HG02852 (cell line): ENCODE data around the gene ZBTB2.
"Not testable (repeated sequence)": the region's sequence is repeated elsewhere in the genome, so short reads cannot be mapped to it uniquely, and the experiment has no call there.

Experiments used
- ATAC-seq: cut with Tn5 transposase; IDR thresholded peaks from one replicate; pipeline ENCODE4 v1.9.1; 2021; ENCODE audit warnings: mild to moderate bottlenecking, moderate library complexity; ENCODE audit not compliant: unreplicated experiment

The ZBTB2 gene

GRCh38 chr6:151338651-151339200 is 52.6 kb downstream of the ZBTB2 start:
- no peak for ATAC-seq

- no peak for ATAC-seq
Measured at GRCh38 chr6:151335930-151336329, 55.4 kb downstream of the ZBTB2 start.

DNA sequence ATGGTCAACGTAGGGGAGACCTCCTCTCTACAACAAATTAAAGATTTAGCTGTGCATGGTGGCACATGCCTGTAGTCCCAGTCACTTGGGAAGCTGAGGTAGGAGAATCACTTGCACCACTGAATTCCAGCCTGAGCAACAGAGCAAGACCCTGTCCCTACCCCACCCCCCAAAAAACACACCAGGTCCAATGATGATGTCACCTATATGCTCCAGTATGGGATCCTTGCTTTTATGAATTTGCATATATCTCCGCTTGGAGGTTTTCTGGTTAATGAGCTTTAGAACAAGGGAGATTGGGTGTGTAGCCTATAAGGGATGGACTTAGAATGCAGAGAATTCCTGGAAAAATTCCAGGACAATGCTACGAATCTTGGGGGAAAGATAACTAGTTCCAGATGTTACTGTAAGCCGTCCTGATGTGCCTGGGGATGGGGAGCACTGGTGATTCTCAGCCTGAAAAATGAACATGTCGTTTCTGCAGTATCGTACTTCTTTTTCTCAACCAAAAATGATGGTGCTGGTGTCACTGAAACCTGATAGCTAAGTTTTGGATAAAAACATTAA is 61.1 kb downstream of the ZBTB2 start:
- ATAC-seq = no peak

GRCh38 chr6:151327101-151327500 is 64.3 kb downstream of the ZBTB2 start:
- ATAC-seq = no peak

GRCh38 chr6:151326116-151326825 is 65.1 kb downstream of the ZBTB2 start:
- no peak for ATAC-seq

GRCh38 chr6:151325075-151326050 is 66.0 kb downstream of the ZBTB2 start:
- no peak for ATAC-seq

- ATAC-seq = no peak
Measured at GRCh38 chr6:151324488-151324825, 66.9 kb downstream of the ZBTB2 start.

GRCh38 chr6:151323791-151324487 is 67.4 kb downstream of the ZBTB2 start:
- ATAC-seq = no peak

DNA sequence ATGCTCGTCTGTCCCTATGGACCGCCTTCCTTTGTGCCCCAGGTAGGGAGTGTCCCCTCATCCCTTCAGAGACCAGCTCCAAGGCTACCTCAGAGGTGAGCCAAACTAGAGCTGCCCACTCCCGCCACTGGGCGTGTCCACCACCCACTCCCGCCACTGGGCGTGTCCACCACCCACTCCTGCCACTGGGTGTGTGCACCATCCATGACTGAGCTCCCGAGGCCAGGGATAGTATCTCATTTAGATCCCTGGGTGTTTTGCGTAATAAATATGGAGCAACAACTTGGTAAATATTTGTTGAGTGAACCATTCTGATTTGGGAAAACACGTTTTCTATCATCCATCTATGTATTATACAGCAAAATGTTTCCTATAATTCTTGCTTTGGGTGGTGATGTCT is 68.8 kb downstream of the ZBTB2 start:
- ATAC-seq = no peak

DNA sequence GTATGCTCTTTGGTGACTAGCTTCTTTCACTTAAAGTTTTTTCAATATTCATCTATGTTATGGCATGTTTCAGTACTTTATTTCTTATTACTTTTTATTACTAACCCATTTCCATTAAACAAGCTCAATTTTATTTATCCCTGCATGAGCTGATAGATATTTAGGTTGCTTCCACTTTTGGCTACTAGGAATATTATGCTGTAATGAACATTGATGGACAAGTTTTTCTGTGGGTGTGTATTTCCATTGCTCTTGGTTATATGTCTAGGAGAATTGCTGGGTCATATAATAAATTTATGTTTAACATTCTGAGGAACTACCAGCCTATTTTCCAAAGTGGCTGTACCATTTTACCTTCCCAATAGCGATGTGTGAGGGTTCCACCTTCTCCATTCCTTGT is 69.9 kb downstream of the ZBTB2 start:
- no peak for ATAC-seq

GRCh38 chr6:151320140-151320539 is 71.2 kb downstream of the ZBTB2 start:
- ATAC-seq = no peak

- ATAC-seq = no peak
Measured at GRCh38 chr6:151317995-151318365, 73.4 kb downstream of the ZBTB2 start.

DNA sequence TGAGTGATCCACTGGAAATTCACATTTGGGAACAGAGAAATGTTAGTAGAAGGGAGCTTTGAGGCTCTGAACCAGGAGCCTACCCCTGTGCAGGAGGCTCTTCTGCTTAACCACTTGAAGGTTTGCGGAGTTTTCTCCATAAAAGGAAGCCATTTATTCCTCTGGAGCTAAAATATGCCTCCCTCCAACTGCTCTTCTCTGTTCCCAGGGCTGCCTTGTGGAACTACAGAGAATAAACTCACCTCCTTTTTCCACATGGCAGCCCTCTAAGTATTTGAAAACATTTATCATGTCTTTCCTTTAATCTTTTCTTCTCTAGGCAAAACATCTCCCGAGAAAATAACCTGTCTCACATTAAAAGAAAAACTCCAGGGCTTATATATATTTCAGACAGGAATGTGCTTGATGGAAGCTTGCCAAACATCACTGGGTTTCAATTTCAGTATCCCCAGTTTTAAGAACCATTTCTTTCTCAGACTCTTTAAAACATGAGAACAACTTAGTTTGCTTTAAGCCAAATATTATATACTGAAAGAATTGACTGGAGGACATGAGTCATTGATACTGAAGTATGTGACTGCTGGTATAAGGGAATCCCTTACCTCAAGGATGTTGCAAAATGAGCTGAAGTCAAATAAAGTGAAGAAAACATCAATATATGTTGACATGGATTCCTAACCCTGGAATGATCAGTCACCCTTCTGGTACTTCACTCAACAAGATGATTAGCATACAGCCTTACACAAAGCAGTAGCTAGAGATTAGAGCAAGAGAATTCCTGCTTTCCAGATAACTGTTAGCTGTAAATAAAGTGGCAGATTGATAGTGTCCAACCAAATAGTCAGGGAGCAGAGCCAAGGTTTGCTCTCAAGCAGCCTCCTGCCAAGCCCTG is 74.0 kb downstream of the ZBTB2 start:
- no peak for ATAC-seq

GRCh38 chr6:151315661-151316060 is 75.7 kb downstream of the ZBTB2 start:
- not testable (repeated sequence) for ATAC-seq
